GM21526 (cell line): ENCODE measurements around the gene HCRTR1.

Experiments used
- ATAC-seq: cut with Tn5 transposase; IDR thresholded peaks from one replicate; pipeline ENCODE4 v1.9.1; 2021; ENCODE audit warnings: moderate library complexity; ENCODE audit not compliant: unreplicated experiment, low FRiP score

Gene HCRTR1

DNA sequence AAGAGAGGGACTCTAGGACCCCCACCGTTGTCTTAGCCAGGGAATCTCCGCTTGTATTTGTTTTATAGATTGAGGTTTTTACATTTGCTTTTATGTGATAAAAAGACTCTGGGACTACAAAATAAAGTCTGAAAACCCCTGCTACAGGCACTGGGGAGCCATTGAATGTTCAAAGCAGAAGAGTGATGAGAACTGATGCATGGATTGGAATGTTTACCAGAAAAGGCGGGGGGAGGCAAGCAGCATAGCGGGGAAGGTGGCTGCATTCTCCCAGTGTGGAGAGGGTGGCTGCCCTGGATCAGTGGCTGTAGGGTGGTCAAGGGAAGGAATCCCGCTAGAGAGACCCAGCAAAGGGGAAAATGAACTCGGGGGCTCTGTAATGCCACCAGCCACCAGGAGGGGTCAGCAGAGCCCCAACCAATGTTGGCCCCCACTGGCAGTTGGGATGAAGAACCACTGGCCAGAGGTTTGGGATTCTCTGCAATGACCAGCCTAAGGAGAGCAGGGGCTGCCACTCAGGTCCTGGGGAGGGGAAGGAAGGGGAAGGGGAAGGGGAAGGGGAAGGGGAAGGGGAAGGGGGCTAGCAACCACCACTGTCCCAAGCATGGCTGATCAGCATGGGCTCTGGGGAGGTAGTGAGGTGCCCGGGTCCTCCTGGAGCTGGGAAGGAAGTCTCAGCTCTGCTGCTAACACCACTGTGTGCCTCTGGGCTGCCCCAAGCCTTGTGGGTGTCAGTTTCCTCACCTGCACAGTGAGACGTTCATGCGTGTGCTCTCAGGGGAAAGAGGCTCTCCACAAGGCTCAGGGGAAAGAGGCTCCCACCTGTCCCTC is 46.3 kb downstream of the HCRTR1 start:
- no peak for ATAC-seq

DNA sequence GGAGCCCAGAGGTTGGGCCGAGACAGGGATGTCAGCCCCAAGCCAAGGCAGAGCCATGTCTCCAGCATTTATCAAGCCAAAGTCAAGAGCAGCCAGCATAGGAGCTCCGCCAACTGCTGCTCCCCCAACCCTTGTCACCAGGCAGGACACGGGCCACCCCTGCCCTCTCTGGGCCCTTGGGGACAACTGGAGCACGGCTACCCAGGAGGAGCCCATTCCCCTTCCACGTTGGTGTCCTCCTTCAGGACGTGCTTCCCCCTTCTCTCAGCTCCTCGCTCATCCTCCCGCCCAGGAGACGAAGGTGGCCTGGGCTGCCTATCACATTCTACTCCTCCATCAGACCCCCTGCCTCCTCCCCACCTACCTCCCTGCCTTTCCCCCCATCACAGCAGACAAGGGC is 47.0 kb downstream of the HCRTR1 start:
- ATAC-seq, result no peak

DNA sequence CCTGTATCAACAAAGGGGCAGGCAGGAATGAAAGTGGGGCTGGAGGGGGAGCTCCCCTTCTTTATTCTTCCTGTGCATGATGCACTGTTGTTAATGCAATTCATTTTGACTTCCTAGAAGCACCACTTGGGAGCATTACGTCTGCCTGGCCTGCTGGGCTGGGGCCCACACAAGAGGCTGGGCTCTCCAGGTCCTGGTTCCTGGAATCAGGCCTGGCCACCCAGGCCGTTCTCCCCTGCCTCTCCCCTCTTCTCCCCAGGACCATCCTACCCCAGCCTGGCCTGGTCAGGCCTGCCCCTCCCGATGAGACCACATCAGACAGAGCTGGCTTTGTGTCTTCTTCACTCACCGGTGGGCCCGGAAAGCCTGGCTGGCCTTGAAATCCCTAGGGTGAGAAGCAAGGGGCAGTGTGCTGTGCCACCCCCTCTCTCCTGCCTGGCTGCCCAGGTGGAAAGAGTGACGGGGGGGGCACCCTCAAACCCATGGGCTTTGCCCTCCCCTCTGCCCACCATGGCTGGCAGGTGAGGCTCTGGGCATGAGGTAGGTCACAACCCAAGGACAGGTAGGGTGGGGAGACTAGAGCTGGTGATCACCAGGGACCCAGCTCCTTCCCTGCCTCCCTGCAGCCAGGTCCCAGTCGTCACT is 47.9 kb downstream of the HCRTR1 start:
- no peak for ATAC-seq

DNA sequence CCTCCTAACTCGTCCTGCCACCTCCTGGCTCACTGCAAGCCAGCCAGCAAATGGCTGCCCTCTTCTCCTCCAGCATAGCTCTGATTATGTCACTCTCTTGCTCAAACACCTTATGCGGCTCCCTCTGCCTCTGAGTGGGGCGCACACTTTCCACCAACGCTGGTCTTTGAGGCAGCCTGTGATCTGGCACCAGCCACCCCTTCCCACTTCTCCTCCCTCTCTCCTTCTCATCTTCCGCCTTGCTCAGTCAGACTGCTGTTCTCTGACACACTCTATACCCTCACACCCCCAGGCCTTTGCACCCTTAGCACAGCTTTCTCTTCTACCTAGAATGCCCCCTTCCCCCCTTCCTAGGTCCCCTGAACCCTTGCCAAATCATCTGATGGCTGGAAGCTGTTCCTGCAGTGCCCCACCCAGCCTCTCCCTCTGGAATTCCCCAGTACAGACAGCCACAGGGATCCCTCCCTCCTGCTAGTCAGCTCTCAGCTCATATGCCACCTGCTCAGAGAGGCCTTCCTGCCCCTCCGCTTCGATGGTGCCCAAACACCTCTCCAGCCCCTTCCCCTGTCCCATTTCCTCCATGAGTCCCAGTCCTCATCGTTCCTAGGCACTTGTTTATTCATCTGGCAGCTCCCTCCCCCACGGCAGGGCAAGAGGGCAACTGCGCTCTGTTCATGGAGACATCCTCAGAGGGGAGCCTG is 48.9 kb downstream of the HCRTR1 start:
- no peak for ATAC-seq

DNA sequence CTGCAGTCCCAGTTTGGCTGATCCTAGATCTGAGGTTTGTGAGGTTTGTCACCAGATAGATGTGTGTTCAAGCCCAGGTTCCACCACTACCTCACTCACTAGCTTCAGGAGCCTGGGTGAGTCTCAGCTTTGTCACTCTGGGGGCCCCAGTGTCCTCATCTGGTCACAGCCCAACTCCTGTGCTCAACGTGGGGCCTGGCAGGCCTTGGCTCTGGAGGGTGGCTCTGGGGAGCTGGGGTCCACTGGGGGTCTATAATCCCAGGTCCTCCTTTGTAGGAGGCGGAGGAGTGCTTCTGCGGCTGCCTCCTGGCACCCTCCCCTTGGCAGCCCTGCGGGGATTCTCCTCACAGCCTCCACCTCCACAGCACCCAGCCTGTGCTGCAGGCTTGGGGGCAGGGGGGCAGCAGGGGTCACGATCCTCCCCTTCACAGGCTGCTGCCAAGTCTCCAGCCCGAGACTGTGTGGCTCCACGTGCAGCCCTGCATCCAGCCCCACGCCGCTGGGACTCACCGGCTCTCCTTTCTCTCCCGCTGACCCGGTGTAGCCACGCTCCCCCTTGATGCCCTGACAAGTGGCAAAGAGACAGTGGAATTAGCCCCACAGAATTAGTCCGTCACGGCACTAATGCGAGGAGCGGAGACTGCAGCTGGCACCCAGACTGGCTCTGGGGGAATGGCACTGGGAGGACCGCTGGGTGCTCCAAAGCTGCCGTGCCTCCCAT is 49.7 kb downstream of the HCRTR1 start:
- no peak for ATAC-seq

DNA sequence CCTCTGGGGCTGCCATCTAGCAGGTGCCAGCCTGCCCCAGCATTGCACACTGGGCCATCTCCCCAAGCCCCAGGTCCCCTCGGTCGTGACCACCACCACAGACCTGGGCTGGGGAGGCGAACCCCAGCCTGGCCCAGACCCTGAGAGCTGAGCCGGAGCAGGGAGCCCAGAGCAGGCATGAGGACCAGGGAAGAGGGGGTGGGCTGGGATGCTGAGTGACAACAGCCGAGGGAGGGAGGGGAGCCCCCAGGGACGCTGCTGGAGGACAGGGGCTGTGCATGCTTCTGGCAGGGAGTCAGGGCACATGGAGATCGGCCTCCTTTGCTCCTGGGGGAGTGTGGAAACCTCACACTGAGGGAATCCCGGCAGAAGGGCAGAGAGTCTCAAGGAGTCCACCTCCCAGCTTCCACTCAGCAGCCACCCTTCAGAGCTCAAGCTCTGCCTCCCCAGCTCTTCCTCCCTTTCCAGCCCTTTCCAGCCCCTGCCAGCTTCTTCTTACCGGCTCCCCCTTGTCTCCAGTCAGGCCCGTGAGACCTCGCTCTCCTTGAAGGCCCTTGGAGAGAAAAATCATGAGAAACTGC is 50.9 kb downstream of the HCRTR1 start:
- ATAC-seq, result no peak

DNA sequence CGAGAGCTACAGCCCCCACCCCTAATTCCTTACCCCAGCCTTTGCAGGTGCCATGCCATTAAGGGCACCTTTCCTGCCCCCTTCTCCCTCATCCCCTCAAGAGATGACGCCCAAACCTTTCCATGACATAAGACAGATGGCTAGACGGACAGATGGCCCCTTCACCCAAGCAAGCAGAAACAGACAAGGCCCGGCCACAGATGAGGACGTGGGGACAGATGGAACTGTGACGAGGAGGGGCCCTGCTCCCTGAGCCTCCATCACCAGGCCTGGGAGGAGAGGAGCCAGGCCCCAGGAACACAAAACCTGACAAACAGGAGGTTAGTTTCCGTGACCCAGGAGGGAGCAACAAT is 51.9 kb downstream of the HCRTR1 start:
- ATAC-seq, result no peak

DNA sequence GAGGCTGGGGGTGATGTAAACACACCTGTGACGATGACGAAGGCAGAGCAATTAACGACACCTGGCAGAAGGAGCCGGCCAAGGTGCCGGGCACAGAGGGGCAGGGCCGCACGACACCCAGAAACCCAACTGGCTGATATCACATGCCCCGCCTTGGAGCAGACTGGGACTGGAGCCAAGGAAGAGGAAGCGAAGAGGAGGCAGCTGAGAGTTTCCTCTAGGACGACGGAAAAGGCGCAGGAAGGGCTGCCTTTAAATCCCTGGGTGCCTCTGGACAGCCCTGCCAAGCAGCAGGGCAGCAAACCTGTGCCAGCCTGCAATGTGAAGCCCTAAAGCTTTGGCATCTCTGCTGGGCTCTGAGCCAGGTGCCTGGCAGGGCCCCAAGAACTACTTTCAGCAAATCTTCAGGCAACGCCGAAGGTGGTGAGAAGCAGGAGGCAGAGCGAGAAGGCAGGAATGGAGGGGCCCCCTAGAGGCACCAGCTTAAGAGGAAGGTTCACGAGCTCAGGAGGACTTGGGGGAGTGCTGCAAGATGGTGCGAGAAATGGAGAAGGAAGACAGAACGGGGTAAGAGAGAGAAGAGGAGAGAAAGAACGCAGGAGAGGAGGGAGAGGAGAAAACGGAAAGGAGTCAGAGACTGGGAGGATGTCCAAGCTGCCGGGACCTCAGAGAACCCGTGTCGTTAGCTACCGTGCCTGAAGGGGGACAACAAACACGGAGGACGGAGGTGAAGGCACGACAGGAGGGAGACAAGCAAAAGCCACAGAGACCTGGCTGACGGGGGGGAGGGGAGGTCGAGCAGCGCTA is 52.5 kb downstream of the HCRTR1 start:
- no peak for ATAC-seq

DNA sequence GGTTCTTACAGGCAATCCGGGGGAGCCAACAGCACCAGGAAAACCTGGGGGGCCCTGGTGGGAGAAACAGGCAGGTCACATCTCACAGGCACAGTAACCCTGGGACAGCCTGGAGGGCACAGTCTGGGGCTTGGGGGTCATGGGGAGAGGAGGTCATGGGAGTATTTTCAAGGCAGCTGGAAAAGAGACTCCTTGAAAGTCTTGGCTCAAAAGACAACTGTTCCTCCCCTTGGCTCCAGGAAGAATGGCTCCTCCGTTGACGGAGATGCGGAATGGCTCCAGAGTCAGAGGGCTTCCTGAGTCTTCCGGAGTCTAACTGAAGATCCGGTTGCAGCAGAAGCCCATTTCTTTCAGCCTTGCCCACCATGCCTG is 53.1 kb downstream of the HCRTR1 start:
- ATAC-seq, result no peak

DNA sequence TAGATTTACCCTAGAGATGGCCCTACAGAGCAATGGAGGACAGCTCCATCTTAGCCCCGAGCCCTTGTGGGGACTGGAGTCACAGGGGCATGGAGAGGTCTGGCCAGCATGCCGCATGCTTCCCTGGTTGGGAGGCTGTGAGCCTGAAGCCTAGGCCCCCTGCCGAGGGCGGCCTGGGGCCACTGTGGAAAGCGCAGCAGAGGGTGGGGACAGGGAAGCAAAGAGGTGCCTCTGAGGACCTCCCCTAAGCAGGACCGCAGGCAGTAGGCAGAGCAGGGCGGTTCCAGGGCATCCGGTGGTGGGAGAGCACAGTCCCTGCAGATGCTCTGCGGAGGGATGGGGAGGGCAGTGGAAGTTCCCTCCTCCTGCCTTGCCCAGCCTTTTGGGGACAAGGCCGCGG is 53.7 kb downstream of the HCRTR1 start:
- no peak for ATAC-seq

DNA sequence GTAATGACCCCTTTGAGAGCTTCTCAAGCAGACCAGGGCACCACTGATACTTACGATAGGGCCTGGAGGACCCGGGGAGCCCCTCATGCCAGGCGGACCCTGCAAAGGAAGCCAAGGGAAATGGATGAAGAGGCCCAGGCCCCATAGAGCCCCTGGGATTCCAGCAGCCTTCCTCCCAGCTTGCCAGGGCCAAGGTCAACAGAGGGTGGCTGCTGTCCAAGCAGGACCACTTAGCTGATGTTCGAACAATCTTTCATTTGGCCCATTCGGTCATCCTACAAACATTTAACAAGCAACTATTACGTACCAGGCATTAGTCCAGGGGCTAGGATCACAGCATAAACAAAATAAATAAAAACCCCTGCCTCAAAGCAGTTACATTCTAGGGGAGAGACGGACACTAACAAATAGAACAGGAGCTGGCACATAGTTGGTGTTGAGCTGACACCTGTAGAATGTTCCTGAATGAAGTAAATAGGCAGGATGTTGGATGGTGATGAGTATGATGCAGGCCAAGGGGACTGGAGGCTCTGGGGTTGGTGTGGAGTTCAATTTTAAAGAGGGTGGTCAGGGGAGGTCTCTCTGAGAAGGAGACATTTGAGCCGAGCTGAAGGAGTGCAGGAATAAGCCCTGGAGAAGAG is 54.2 kb downstream of the HCRTR1 start:
- ATAC-seq, result no peak

DNA sequence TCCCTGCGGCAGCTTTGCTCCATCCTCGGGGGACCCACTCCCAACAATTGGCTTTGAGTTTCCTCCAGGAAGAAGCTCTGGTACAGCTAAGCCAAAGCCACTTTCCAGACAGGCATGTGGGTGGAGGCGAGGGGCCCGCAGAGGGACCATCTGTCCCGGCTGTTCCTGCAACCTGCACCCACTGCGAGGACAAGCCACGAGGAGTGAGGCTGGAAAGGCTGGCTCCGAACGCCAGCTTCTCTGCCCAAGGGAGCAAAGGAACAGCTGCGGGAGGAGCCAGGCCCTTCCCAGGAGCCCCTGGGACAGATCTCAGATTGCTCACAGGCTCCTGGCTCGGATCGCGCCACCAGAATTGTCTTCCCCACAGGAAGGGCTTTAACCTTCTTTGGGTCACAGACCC is 55.5 kb downstream of the HCRTR1 start:
- ATAC-seq, result no peak

DNA sequence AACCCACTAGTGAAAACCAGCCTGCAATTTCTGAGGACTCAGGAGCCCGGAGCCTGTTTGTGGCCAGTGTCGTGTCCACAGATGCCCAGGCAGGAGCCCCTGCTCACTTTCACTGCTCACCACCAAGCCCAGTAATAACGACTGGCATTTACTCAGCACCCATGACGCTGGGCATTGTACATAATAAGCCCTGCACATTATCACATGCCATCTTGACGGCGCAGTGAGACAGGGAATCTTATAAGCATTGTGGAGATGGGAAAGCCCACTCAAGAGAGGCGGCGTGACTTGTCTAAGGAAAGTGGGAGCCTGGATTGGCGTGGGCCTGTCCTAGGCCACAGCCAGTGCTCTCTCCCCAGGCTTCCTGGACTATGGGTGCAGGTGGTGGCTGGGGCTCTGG is 55.9 kb downstream of the HCRTR1 start:
- no peak for ATAC-seq

DNA sequence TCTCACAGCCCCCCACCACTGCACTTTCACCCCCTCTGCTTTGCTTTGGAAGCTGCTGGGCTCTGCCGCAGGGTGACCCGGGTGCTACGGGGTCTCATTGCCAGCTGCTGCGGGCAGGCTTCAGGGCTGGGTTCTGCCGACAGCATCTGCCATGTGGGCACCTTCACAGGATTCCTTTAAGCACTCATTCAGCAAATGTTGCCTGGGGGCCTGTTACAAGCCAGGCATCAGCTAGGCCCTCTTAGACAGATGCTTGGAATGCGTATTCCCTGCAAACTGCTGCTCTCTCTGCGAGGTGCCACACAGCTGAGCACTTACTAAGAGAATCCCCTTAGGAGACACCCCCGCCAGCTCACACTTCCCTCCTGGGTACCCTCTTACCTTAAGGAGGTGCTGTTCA is 57.1 kb downstream of the HCRTR1 start:
- no peak for ATAC-seq

DNA sequence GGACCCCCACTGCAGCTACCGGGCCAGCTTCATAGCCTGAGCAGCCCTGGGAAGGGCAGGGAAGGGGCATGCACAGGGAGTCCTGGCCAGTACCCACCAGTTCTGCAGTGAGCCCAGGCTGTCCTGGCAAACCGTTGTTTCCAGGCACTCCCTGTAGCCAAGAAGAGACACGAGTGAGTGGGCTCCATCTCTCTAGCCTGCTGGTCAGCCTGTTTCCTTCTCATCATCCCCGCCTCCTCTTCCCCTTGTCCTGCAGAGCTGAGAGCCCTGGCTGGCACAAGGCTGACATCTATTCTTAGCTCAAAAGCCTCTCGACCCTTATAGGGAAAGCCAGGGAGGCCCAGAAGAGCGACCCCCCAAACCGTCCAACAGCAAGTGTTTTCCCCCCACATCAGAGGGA is 57.7 kb downstream of the HCRTR1 start:
- no peak for ATAC-seq

DNA sequence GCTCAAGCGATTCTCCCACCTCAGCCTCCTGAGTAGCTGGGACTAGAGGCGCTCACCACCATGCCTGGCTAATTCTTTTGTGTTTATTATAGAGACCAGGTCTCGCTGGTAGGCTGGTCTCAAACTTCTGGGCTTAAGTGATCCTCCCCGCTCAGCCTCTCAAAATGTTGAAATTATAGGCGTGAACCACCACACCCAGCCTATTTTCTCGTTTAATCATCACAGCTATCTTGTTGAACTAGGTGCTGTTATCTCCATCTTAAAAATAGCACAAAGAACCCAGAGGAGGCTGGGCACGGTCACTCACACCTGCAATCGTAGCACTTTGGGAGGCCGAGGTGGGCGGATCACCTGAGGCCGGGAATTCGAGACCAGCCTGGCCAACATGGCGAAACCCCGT is 58.3 kb downstream of the HCRTR1 start:
- no peak for ATAC-seq
